HEK293T (cell line): ENCODE data around the gene ADAMTS8.

ENCODE experiments used
- CTCF ChIA-PET: fragments of 350-600 bp; formaldehyde crosslinking; extraction: SDS; loops from one replicate; lab custom pipeline; 2021; ENCODE audit warnings: antibody characterized with exemption, inconsistent platforms; lab: Yijun Ruan, JAX
- POLR2A ChIA-PET: fragments of 350-600 bp; formaldehyde crosslinking; extraction: SDS; loops from one replicate; lab custom pipeline; 2020; ENCODE audit warnings: antibody characterized with exemption, inconsistent platforms; lab: Yijun Ruan, JAX
- DNase-seq: peaks from one replicate; pipeline ENCODE4 v3.0.0; 2012; ENCODE audit warnings: mixed read lengths; ENCODE audit errors: extremely low spot score
- ARNT ChIP-seq: fragments of 450-650 bp; IDR thresholded peaks from 2 replicates; pipeline ENCODE4 v1.6.1; 2017; ENCODE audit warnings: mild to moderate bottlenecking
- BHLHE40 ChIP-seq: fragments of 450-650 bp; IDR thresholded peaks from 2 replicates; pipeline ENCODE4 v1.6.1; 2016; ENCODE audit warnings: mild to moderate bottlenecking, moderate library complexity, borderline replicate concordance
- CTBP1 ChIP-seq: fragments of 450-650 bp; IDR thresholded peaks from 2 replicates; pipeline ENCODE4 v1.6.1; 2016; ENCODE audit warnings: borderline replicate concordance
- ELF4 ChIP-seq: fragments of 450-650 bp; IDR thresholded peaks from 2 replicates; pipeline ENCODE4 v1.6.1; 2017; ENCODE audit warnings: antibody characterized with exemption
- FOXA1 ChIP-seq: fragments of 450-650 bp; IDR thresholded peaks from 2 replicates; pipeline ENCODE4 v1.6.1; 2016; ENCODE audit warnings: mild to moderate bottlenecking
- FOXK2 ChIP-seq: fragments of 450-650 bp; IDR thresholded peaks from 2 replicates; pipeline ENCODE4 v1.6.1; 2016; ENCODE audit warnings: mild to moderate bottlenecking
- FOXM1 ChIP-seq: fragments of 450-650 bp; IDR thresholded peaks from 2 replicates; pipeline ENCODE4 v1.6.1; 2017; ENCODE audit warnings: mild to moderate bottlenecking, borderline replicate concordance
- HDGF ChIP-seq: fragments of 450-650 bp; IDR thresholded peaks from 2 replicates; pipeline ENCODE4 v1.6.1; 2017; ENCODE audit warnings: antibody characterized with exemption, borderline replicate concordance
- L3MBTL2 ChIP-seq: fragments of 450-650 bp; conservative IDR thresholded peaks from 2 replicates; pipeline ENCODE4 v1.6.1; 2016; ENCODE audit warnings: mild to moderate bottlenecking
- LEF1 ChIP-seq: fragments of 450-650 bp; IDR thresholded peaks from 2 replicates; pipeline ENCODE4 v1.6.1; 2017; ENCODE audit warnings: mild to moderate bottlenecking, borderline replicate concordance
- NFRKB ChIP-seq: fragments of 450-650 bp; IDR thresholded peaks from 2 replicates; pipeline ENCODE4 v1.6.1; 2016; ENCODE audit warnings: mild to moderate bottlenecking, moderate library complexity
- PKNOX1 ChIP-seq: fragments of 450-650 bp; IDR thresholded peaks from 2 replicates; pipeline ENCODE4 v1.6.1; 2016
- SP1 ChIP-seq: fragments of 450-650 bp; IDR thresholded peaks from 2 replicates; pipeline ENCODE4 v1.6.1; 2017
- SUZ12 ChIP-seq: fragments of 450-650 bp; IDR thresholded peaks from 2 replicates; pipeline ENCODE4 v1.6.1; 2016; ENCODE audit warnings: mild to moderate bottlenecking
- TARDBP ChIP-seq: fragments of 450-650 bp; IDR thresholded peaks from 2 replicates; pipeline ENCODE4 v1.6.1; 2016
- ZNF384 ChIP-seq: fragments of 450-650 bp; IDR thresholded peaks from 2 replicates; pipeline ENCODE4 v1.6.1; 2016

ADAMTS8 gene

GRCh38 chr11:130429120-130429681, 792 bp upstream of the ADAMTS8 start:
- CTCF ChIA-PET = interaction anchor here (0.6 to 1.4 kb wide), 3 partner anchors 216 to 1516 kb away, joined by 3 to 5 read pairs (median 3); no protein-coding TSS in a partner anchor
- TF ChIP-seq ELF4 (no peak), FOXK2 (no peak), BHLHE40 (no peak), ARNT (no peak), SUZ12 (no peak), LEF1 (no peak), TARDBP (no peak), FOXM1 (no peak), SP1 (no peak), HDGF (no peak), CTBP1 (no peak), ZNF384 (no peak), L3MBTL2 (no peak), FOXA1 (no peak), NFRKB (no peak), PKNOX1 (no peak)
- no peak for DNase-seq
- POLR2A ChIA-PET = no interaction called here

- DNase-seq = peak; percentile 39
- ChIA-PET POLR2A (no interaction called here), CTCF (interaction anchor here (1.1 to 1.4 kb wide), 2 partner anchors 215 to 435 kb away, joined by 5 read pairs; no protein-coding TSS in a partner anchor)
- TF ChIP-seq NFRKB (no peak), FOXK2 (no peak), FOXA1 (no peak)
Observed at GRCh38 chr11:130427581-130428315, 661 bp downstream of the ADAMTS8 start.

- TF ChIP-seq ELF4 = no peak
- no peak for TF ChIP-seq FOXA1
- TF ChIP-seq LEF1 = no peak
- TF ChIP-seq SUZ12 = no peak
- no peak for TF ChIP-seq SP1
- TF ChIP-seq CTBP1 = no peak
- no peak for TF ChIP-seq TARDBP
- TF ChIP-seq PKNOX1 = no peak
- TF ChIP-seq ZNF384 = no peak
- no peak for TF ChIP-seq FOXK2
- no peak for TF ChIP-seq NFRKB
- TF ChIP-seq HDGF = no peak
- no peak for TF ChIP-seq BHLHE40
- no peak for TF ChIP-seq L3MBTL2
- no peak for TF ChIP-seq ARNT
- POLR2A ChIA-PET = no interaction called here
- DNase-seq = no peak
- CTCF ChIA-PET = no interaction called here
Observed at GRCh38 chr11:130426837-130427341, 1.5 kb downstream of the ADAMTS8 start.

- ChIA-PET POLR2A (no interaction called here), CTCF (no interaction called here)
- DNase-seq = no peak
- TF ChIP-seq ZNF384 (no peak), BHLHE40 (no peak), FOXK2 (no peak), ARNT (no peak)
Observed at GRCh38 chr11:130426223-130426836, 2.1 kb downstream of the ADAMTS8 start.

- ChIA-PET POLR2A (no interaction called here), CTCF (interaction anchor here (0.9 to 1.1 kb wide), 2 partner anchors 36 to 212 kb away, joined by 3 read pairs; no protein-coding TSS in a partner anchor)
- TF ChIP-seq FOXM1 (no peak), PKNOX1 (no peak)
- DNase-seq = no peak
Observed at GRCh38 chr11:130425156-130425555, 3.3 kb downstream of the ADAMTS8 start.

- DNase-seq = no peak
- POLR2A ChIA-PET = no interaction called here
- CTCF ChIA-PET = interaction anchor here (1.1 to 1.4 kb wide), 2 partner anchors 212 kb away, joined by 3 read pairs; no protein-coding TSS in a partner anchor
- TF ChIP-seq LEF1 (no peak), TARDBP (no peak), SP1 (no peak), HDGF (no peak), ELF4 (no peak), ARNT (no peak), SUZ12 (no peak), CTBP1 (no peak), ZNF384 (no peak), FOXM1 (no peak), FOXA1 (no peak), L3MBTL2 (no peak), NFRKB (no peak), BHLHE40 (no peak), PKNOX1 (no peak), FOXK2 (no peak)
Observed at GRCh38 chr11:130424613-130425140, 3.7 kb downstream of the ADAMTS8 start.
